ENCODE measurements around the gene STBD1.
A peak's percentile ranks its signal among the peaks of the same experiment; 100 is the strongest.

The STBD1 gene

DNA sequence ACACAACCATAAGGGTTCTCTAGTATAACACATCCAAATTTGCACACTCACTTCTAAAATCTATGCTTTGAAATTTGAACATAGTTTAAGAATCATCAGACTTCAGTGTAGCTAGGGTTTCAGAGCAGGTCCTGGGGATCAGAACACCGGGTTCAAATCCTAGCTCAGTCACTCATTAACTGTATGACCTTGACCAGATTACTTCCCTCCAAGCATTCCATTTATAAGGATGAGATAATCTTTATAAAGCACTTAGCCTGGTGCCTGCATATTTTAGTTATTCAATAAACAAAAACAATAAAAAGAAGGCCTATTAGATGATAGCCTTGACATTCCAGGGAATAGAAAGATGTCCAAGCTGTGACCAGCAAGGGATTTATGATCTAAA is 4.8 kb upstream of the STBD1 start:
- H2AFZ ChIP-seq (ENCODE audit: insufficient read depth, low read length, poor library complexity) = no peak overlapping the region
- H3K4ac ChIP-seq (ENCODE audit: low read depth, low read length) = no peak overlapping the region
- H3K79me1 ChIP-seq (ENCODE audit: low read length) = peaks cover 8% of the 10 kb centered on the region
- H3K18ac ChIP-seq (ENCODE audit: low read length) = no peak overlapping the region
- H3K4me2 ChIP-seq (ENCODE audit: low read length) = no peak overlapping the region
- DNase-seq = no peak
- no peak overlapping the region for H3K9ac ChIP-seq (ENCODE audit: low read length)
- no peak overlapping the region for H3K23ac ChIP-seq (ENCODE audit: low read length)
- H2BK5ac ChIP-seq (ENCODE audit: low read depth, low read length, poor library complexity) = no peak overlapping the region
- H3K36me3 ChIP-seq (ENCODE audit: control insufficient read depth in 1 of 2, insufficient read depth in 2 of 2, low read length in 2 of 2) = no peaks in the 10 kb centered on the region
- no peak overlapping the region for H2BK12ac ChIP-seq (ENCODE audit: low read length)
- no peaks in the 10 kb centered on the region for H3K27me3 ChIP-seq (ENCODE audit: insufficient read depth, low read length)
- H3K14ac ChIP-seq (ENCODE audit: low read length) = no peak overlapping the region
- peaks cover 0 to 2% of the 10 kb centered on the region in 2 experiments for H3K4me1 ChIP-seq (ENCODE audit: control insufficient read depth in 1 of 2, insufficient read depth in 2 of 2, low read length in 2 of 2)
- no peak overlapping the region for H4K8ac ChIP-seq (ENCODE audit: low read depth, low read length)
- H3K27ac ChIP-seq (ENCODE audit: low read depth, low read length) = no peak overlapping the region
- no peak overlapping the region for H4K12ac ChIP-seq (ENCODE audit: low read depth, low read length)
- no peak overlapping the region for H4K91ac ChIP-seq (ENCODE audit: low read depth, low read length)
- no peak overlapping the region for H3K4me3 ChIP-seq (ENCODE audit: low read depth, low read length)
- peaks cover 4% of the 10 kb centered on the region for H3K79me2 ChIP-seq (ENCODE audit: control insufficient read depth, insufficient read depth, low read length, poor library complexity)
- no peak overlapping the region for H2AK5ac ChIP-seq (ENCODE audit: low read length)
- no peak overlapping the region for H2BK120ac ChIP-seq (ENCODE audit: insufficient read depth, low read length, poor library complexity)
- H3K9me3 ChIP-seq (ENCODE audit: insufficient read depth, low read depth, low read length) = peaks cover 1% of the 10 kb centered on the region
- no CpG with 5 or more reads among the region's 1 CpG for WGBS (ENCODE audit: extremely low coverage, insufficient coverage, insufficient read length)

DNA sequence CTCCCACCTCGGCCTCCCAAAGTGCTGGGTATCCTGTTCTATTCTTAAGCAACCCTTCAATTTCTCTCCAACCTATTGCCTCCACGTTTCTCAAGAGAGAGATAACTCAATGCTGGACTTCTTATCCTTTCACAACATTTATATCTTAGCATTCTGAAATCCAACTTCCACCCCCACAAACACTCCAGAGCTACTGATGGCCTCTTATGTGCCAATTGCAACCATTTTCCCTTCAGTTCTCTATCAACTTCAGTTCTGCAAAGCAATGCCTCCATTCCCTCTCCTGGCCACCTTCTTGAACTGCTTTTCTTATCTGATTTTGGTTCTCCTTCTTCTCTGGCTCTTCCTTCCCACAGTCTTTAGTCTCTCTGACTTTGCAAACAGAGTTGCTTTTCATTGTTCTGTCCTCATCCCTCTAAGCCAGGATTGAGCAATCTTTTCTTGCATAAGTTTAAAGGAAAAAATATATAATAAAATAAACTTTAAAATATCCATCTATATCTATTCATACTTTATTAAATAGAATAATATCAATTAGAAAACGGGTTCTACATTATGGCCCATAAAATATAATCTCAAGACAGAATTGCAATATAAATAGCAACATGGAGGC is 3.6 kb upstream of the STBD1 start:
- WGBS (ENCODE audit: extremely low coverage, insufficient coverage, insufficient read length) = no CpG with 5 or more reads among the region's 3 CpGs
- Histone ChIP-seq H3K9me3 (ENCODE audit: insufficient read depth, low read depth, low read length) (peaks cover 1% of the 10 kb centered on the region), H2BK5ac (ENCODE audit: low read depth, low read length, poor library complexity) (no peak overlapping the region)

DNA sequence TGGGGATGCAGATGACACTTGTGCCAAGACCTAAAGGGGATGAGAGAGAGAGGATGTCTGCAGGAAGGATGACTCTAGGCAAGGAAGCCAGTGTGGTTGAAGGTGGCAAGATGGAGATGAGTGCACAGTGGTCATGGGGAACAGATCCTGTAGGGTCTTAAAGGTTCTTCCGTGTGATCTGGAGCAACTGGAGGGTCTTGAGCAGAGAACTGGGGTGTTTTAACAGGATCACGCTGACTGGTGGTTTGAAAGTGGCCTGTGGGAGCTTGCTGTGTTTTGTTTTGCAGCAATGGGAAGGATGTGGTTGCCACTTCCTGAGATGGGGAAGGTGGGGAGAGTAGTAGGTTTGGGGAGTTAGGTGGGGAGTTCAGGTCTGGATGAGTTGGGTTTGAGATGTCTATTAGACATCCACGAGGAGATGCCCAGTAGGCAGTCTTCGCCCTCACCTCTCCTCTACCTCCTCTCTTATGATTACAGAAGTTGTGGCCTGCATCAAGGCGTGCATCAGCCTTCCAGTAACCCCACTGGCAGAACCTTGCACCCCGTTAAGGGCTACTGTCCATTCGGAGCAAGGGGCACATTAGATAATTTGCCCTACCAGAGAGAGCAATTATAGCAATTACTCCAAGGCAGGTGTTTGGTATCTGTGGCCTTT is 1.4 kb upstream of the STBD1 start:
- no CpG with 5 or more reads among the region's 7 CpGs for WGBS (ENCODE audit: extremely low coverage, insufficient coverage, insufficient read length)
- Histone ChIP-seq H3K4me3 (ENCODE audit: low read depth, low read length) (no peak overlapping the region), H3K79me2 (ENCODE audit: control insufficient read depth, insufficient read depth, low read length, poor library complexity) (peaks cover 5% of the 10 kb centered on the region), H3K4ac (ENCODE audit: low read depth, low read length) (no peak overlapping the region), H3K27ac (ENCODE audit: low read depth, low read length) (no peak overlapping the region), H2BK12ac (ENCODE audit: low read length) (no peak overlapping the region), H4K91ac (ENCODE audit: low read depth, low read length) (no peak overlapping the region), H3K27me3 (ENCODE audit: insufficient read depth, low read length) (no peaks in the 10 kb centered on the region), H4K8ac (ENCODE audit: low read depth, low read length) (no peak overlapping the region), H3K9me3 (ENCODE audit: insufficient read depth, low read depth, low read length) (no peaks in the 10 kb centered on the region), H3K23ac (ENCODE audit: low read length) (no peak overlapping the region), H3K4me1 (ENCODE audit: control insufficient read depth in 1 of 2, insufficient read depth in 2 of 2, low read length in 2 of 2) (peaks cover 6 to 9% of the 10 kb centered on the region in 2 experiments), H2BK120ac (ENCODE audit: insufficient read depth, low read length, poor library complexity) (no peak overlapping the region), H2AK5ac (ENCODE audit: low read length) (no peak overlapping the region), H2AFZ (ENCODE audit: insufficient read depth, low read length, poor library complexity) (no peak overlapping the region), H3K4me2 (ENCODE audit: low read length) (no peak overlapping the region), H4K12ac (ENCODE audit: low read depth, low read length) (no peak overlapping the region), H3K36me3 (ENCODE audit: control insufficient read depth in 1 of 2, insufficient read depth in 2 of 2, low read length in 2 of 2) (peaks cover 3 to 4% of the 10 kb centered on the region in 2 experiments), H2BK5ac (ENCODE audit: low read depth, low read length, poor library complexity) (no peak overlapping the region), H3K14ac (ENCODE audit: low read length) (no peak overlapping the region), H3K79me1 (ENCODE audit: low read length) (peaks cover 11% of the 10 kb centered on the region), H3K9ac (ENCODE audit: low read length) (no peak overlapping the region), H3K18ac (ENCODE audit: low read length) (no peak overlapping the region)
- no peak for DNase-seq

More for the DNA sequence above, 3.6 kb upstream of the STBD1 start:
- Histone ChIP-seq H3K36me3 (ENCODE audit: control insufficient read depth in 1 of 2, insufficient read depth in 2 of 2, low read length in 2 of 2) (no peaks in the 10 kb centered on the region), H3K9ac (ENCODE audit: low read length) (no peak overlapping the region), H2AFZ (ENCODE audit: insufficient read depth, low read length, poor library complexity) (no peak overlapping the region), H2BK120ac (ENCODE audit: insufficient read depth, low read length, poor library complexity) (no peak overlapping the region), H3K27me3 (ENCODE audit: insufficient read depth, low read length) (no peaks in the 10 kb centered on the region), H3K79me1 (ENCODE audit: low read length) (peaks cover 11% of the 10 kb centered on the region), H4K12ac (ENCODE audit: low read depth, low read length) (no peak overlapping the region), H3K79me2 (ENCODE audit: control insufficient read depth, insufficient read depth, low read length, poor library complexity) (peaks cover 5% of the 10 kb centered on the region), H3K23ac (ENCODE audit: low read length) (no peak overlapping the region), H2BK12ac (ENCODE audit: low read length) (no peak overlapping the region), H3K4me2 (ENCODE audit: low read length) (no peak overlapping the region), H2AK5ac (ENCODE audit: low read length) (no peak overlapping the region), H3K18ac (ENCODE audit: low read length) (no peak overlapping the region), H3K4ac (ENCODE audit: low read depth, low read length) (no peak overlapping the region), H3K27ac (ENCODE audit: low read depth, low read length) (no peak overlapping the region), H3K14ac (ENCODE audit: low read length) (no peak overlapping the region), H4K91ac (ENCODE audit: low read depth, low read length) (no peak overlapping the region), H3K4me1 (ENCODE audit: control insufficient read depth in 1 of 2, insufficient read depth in 2 of 2, low read length in 2 of 2) (peaks cover 4 to 9% of the 10 kb centered on the region in 2 experiments), H3K4me3 (ENCODE audit: low read depth, low read length) (no peak overlapping the region), H4K8ac (ENCODE audit: low read depth, low read length) (no peak overlapping the region)
- peak in 1 of 2 donors; percentile 9 for DNase-seq

DNA sequence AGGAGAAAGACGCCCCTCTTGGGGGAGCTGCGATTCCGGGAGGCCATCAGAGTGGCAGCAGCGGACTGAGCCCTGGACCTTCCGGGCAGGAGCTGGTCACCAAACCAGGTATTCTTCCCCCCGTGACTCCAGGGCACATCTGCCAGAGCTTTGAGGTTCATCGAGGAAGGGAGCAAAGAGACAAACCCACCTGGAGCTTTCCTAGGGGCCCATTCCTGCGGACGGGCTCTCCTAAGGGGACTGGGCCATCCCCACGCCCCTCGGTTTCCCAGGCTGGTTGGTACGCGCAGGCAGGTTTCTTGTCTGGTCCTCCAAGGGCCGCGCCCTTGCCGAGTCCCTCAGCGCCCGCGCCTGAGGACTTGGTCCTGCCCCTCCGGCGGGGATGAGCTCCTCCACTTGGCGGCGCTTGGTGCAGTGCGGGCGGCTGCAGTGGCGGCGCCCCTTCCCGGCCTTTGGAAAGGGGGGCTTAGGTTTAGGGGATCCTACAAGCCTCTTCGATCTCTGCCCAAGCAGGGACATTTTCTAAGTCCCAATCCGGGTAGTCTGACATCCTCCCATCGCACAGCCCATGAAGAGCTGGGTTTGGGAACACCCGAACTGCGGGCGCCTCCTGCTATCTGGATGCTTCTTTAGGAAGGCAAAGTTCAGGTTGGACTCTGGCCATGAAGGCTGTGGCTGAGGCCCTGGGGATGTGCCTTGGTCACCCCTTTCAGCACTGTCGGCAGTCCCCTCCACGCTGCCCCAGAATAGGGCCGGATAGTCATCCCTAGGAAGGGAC is 538 bp downstream of the STBD1 start:
- Histone ChIP-seq H3K4me1 (ENCODE audit: control insufficient read depth in 1 of 2, insufficient read depth in 2 of 2, low read length in 2 of 2) (peaks cover 6 to 9% of the 10 kb centered on the region in 2 experiments), H4K8ac (ENCODE audit: low read depth, low read length) (peak overlapping the region; percentile 73), H3K79me1 (ENCODE audit: low read length) (peaks cover 11% of the 10 kb centered on the region), H3K79me2 (ENCODE audit: control insufficient read depth, insufficient read depth, low read length, poor library complexity) (peaks cover 5% of the 10 kb centered on the region), H3K9ac (ENCODE audit: low read length) (peak overlapping the region; percentile 8), H2AK5ac (ENCODE audit: low read length) (peak overlapping the region; percentile 45), H4K91ac (ENCODE audit: low read depth, low read length) (peak overlapping the region; percentile 40), H3K27ac (ENCODE audit: low read depth, low read length) (peak overlapping the region; percentile 16), H2BK12ac (ENCODE audit: low read length) (no peak overlapping the region), H3K18ac (ENCODE audit: low read length) (peak overlapping the region; percentile 33), H3K9me3 (ENCODE audit: insufficient read depth, low read depth, low read length) (no peaks in the 10 kb centered on the region), H3K36me3 (ENCODE audit: control insufficient read depth in 1 of 2, insufficient read depth in 2 of 2, low read length in 2 of 2) (peaks cover 3 to 4% of the 10 kb centered on the region in 2 experiments), H3K14ac (ENCODE audit: low read length) (peak overlapping the region; percentile 58), H2BK120ac (ENCODE audit: insufficient read depth, low read length, poor library complexity) (peak overlapping the region; percentile 21), H3K27me3 (ENCODE audit: insufficient read depth, low read length) (no peaks in the 10 kb centered on the region), H3K23ac (ENCODE audit: low read length) (no peak overlapping the region), H3K4me2 (ENCODE audit: low read length) (peak overlapping the region; percentile 95), H2BK5ac (ENCODE audit: low read depth, low read length, poor library complexity) (peak overlapping the region; percentile 14), H4K12ac (ENCODE audit: low read depth, low read length) (peak overlapping the region; percentile 54), H3K4me3 (ENCODE audit: low read depth, low read length) (peak overlapping the region; percentile 81), H3K4ac (ENCODE audit: low read depth, low read length) (no peak overlapping the region), H2AFZ (ENCODE audit: insufficient read depth, low read length, poor library complexity) (peak overlapping the region; percentile 77)
- WGBS (ENCODE audit: extremely low coverage, insufficient coverage, insufficient read length) = no CpG with 5 or more reads among the region's 37 CpGs
- peak; percentile 68 to 80 for DNase-seq
